Mesenchymal stem cell (in vitro differentiated cells and primary cell): Measurements from ENCODE around the gene UFC1. TPM values are rescaled to one million over a fixed set of nuclear protein-coding genes. Genes with fewer than 3 reads are reported as not detected.
A peak's percentile ranks its signal among the peaks of the same experiment; 100 is the strongest.

Experiments used
- DNase-seq: peaks from one replicate; pipeline ENCODE4 v3.0.0-alpha.2; 2013
- H2AFZ ChIP-seq: one replicate; pipeline ENCODE4 v1.6.1; 2013; ENCODE audit warnings: low read depth, mild to moderate bottlenecking, control low read depth, inconsistent platforms, low read length, moderate library complexity
- H2AK5ac ChIP-seq: 2 replicates; pipeline ENCODE4 v1.6.1; 2013; ENCODE audit warnings: low read length, moderate library complexity, mild to moderate bottlenecking, inconsistent platforms; ENCODE audit not compliant: severe bottlenecking
- H2BK120ac ChIP-seq: one replicate; pipeline ENCODE4 v1.6.1; 2013; ENCODE audit warnings: low read depth, mild to moderate bottlenecking, inconsistent platforms, low read length, moderate library complexity
- H2BK12ac ChIP-seq, 2 experiments: one replicate each; pipeline ENCODE4 v1.6.1; 2013; ENCODE audit warnings: inconsistent platforms in 2 of 2, low read length in 2 of 2, mild to moderate bottlenecking in 2 of 2, moderate library complexity in 2 of 2, control low read depth in 1 of 2
- H2BK15ac ChIP-seq: one replicate; pipeline ENCODE4 v1.6.1; 2013; ENCODE audit warnings: mild to moderate bottlenecking, low read depth, inconsistent platforms; ENCODE audit not compliant: poor library complexity, severe bottlenecking
- H2BK5ac ChIP-seq: 2 replicates; pipeline ENCODE4 v1.6.1; 2013; ENCODE audit warnings: low read depth, mild to moderate bottlenecking, low read length, control low read depth, inconsistent platforms; ENCODE audit not compliant: poor library complexity, severe bottlenecking
- H3K14ac ChIP-seq, 2 experiments: one replicate each; pipeline ENCODE4 v1.6.1; 2013; ENCODE audit warnings: inconsistent platforms in 2 of 2, low read length in 2 of 2, control low read depth in 1 of 2, mild to moderate bottlenecking in 1 of 2, moderate library complexity in 1 of 2
- H3K18ac ChIP-seq, 2 experiments: one replicate each; pipeline ENCODE4 v1.6.1; 2013; ENCODE audit warnings: inconsistent platforms in 2 of 2, low read length in 2 of 2, control low read depth in 1 of 2, low read depth in 1 of 2, mild to moderate bottlenecking in 1 of 2
- H3K23ac ChIP-seq, 2 experiments: one replicate each; pipeline ENCODE4 v1.6.1; 2013; ENCODE audit warnings: inconsistent platforms in 2 of 2, low read length in 2 of 2, mild to moderate bottlenecking in 2 of 2, moderate library complexity in 2 of 2, control low read depth in 1 of 2
- H3K27ac ChIP-seq: 2 replicates; pipeline ENCODE4 v1.5.1; 2013; ENCODE audit warnings: mild to moderate bottlenecking, moderate library complexity, low read length, control low read depth, inconsistent platforms; ENCODE audit not compliant: poor library complexity, severe bottlenecking
- H3K27me3 ChIP-seq, 2 experiments: 2 replicates each; pipeline versions ENCODE4 v1.6.1 to v1.7.0; 2013; ENCODE audit warnings: low read length in 2 of 2, mild to moderate bottlenecking in 2 of 2, moderate library complexity in 2 of 2, control low read depth in 1 of 2, inconsistent platforms in 1 of 2; ENCODE audit not compliant: control insufficient read depth in 1 of 2, insufficient read depth in 1 of 2
- H3K36me3 ChIP-seq, 2 experiments: 2 replicates each; pipeline versions ENCODE4 v1.6.1 to v1.7.0; 2013; ENCODE audit warnings: low read length in 2 of 2, control low read depth in 1 of 2, inconsistent platforms in 1 of 2, low read depth in 1 of 2, mild to moderate bottlenecking in 1 of 2; ENCODE audit not compliant: insufficient read depth in 2 of 2, control insufficient read depth in 1 of 2
- H3K4ac ChIP-seq, 2 experiments: one replicate each; pipeline ENCODE4 v1.6.1; 2013; ENCODE audit warnings: inconsistent platforms in 2 of 2, low read length in 2 of 2, mild to moderate bottlenecking in 2 of 2, moderate library complexity in 2 of 2, control low read depth in 1 of 2, low read depth in 1 of 2
- H3K4me1 ChIP-seq: 2 replicates; pipeline ENCODE4 v1.6.1; 2013; ENCODE audit warnings: low read depth, low read length, control low read depth; ENCODE audit not compliant: control insufficient read depth, insufficient read depth
- H3K4me2 ChIP-seq: 2 replicates; pipeline ENCODE4 v1.6.1; 2013; ENCODE audit warnings: low read length, mild to moderate bottlenecking, inconsistent platforms; ENCODE audit not compliant: poor library complexity, severe bottlenecking
- H3K4me3 ChIP-seq, 2 experiments: 2 replicates each; pipeline versions ENCODE4 v1.5.1 to v1.7.0; 2013; ENCODE audit warnings: low read length in 2 of 2, mild to moderate bottlenecking in 2 of 2, control low read depth in 1 of 2, low read depth in 1 of 2; ENCODE audit not compliant: insufficient read depth in 1 of 2
- H3K79me1 ChIP-seq: replicated peaks from 2 replicates; pipeline ENCODE4 v1.6.1; 2013; ENCODE audit warnings: mild to moderate bottlenecking, control low read depth, low read length, inconsistent platforms; ENCODE audit not compliant: poor library complexity, severe bottlenecking
- H3K9ac ChIP-seq: 2 replicates; pipeline ENCODE4 v1.7.0; 2013; ENCODE audit warnings: mild to moderate bottlenecking, low read length, moderate library complexity
- H3K9me3 ChIP-seq: 2 replicates; pipeline ENCODE4 v1.7.0; 2013; ENCODE audit warnings: mild to moderate bottlenecking, low read length; ENCODE audit not compliant: control insufficient read depth
- H4K8ac ChIP-seq: one replicate; pipeline ENCODE4 v1.6.1; 2013; ENCODE audit warnings: inconsistent platforms, mild to moderate bottlenecking, low read length, moderate library complexity
- H4K91ac ChIP-seq: one replicate; pipeline ENCODE4 v1.6.1; 2013; ENCODE audit warnings: mild to moderate bottlenecking, low read length, inconsistent platforms
- WGBS: methylation state at CpG from one replicate; pipeline ENCODE4 v1.1.7; 2013; ENCODE audit warnings: mixed read lengths; 5-methylcytosine and 5-hydroxymethylcytosine counted together
- small RNA-seq: library from polyadenylated mRNA; stranded (forward); fragments of <200 nt; extraction: miRNeasy Mini kit (QIAGEN cat#:217004); gene quantifications from one replicate; pipeline ENCODE3, GENCODE V24; 2013; ENCODE audit warnings: low read depth

The UFC1 gene

DNA sequence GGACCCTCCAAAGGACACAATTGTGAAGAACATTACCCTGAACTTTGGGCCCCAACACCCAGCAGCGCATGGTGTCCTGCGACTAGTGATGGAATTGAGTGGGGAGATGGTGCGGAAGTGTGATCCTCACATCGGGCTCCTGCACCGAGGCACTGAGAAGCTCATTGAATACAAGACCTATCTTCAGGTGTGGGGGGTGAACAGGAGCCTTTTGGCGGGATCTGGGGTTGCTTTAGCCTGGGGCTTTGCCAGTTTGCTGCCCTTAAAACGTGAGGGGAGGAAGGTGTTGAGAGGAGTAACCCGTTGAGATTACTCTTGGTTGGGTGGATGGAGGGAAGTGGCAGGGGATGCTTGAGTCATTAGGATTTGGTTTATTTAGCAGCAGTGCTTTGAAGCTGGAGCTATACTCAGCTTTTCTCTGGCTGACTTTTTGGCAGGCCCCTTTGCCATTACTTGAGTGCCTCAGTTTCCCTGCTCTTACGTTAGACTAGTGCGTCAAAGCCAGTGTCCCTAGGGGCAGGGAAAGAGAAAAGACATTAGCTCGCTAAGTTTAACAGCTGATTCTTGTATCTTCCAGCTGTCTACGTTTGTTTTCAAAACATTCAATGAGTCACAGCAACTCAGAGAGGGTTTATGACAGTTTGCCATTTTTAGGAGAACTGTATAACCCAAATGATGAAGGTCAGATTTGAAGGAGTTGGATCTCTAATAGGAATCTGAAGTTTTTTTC is 52.8 kb downstream of the UFC1 start:
- Histone ChIP-seq H2BK120ac (no peak overlapping the region), H3K23ac (no peak overlapping the region), H3K27me3 (no peaks in the 10 kb centered on the region), H3K18ac (no peak overlapping the region), H2BK12ac (no peak overlapping the region), H3K27ac (no peak overlapping the region), H2BK5ac (no peak overlapping the region), H4K8ac (no peak overlapping the region), H3K36me3 (peaks cover 34 to 61% of the 10 kb centered on the region in 2 experiments), H2AFZ (no peak overlapping the region), H3K9me3 (no peaks in the 10 kb centered on the region), H3K9ac (peak overlapping the region; percentile 42), H3K4me1 (peaks cover 9% of the 10 kb centered on the region), H3K79me1 (peaks cover 26% of the 10 kb centered on the region), H3K14ac (no peak overlapping the region), H3K4me2 (no peak overlapping the region), H4K91ac (no peak overlapping the region), H2AK5ac (no peak overlapping the region), H3K4ac (no peak overlapping the region), H3K4me3 (no peak overlapping the region), H2BK15ac (no peak overlapping the region)
- 77% methylated on average over 12 of the region's 12 CpGs for WGBS
- DNase-seq: peak; percentile 84

DNA sequence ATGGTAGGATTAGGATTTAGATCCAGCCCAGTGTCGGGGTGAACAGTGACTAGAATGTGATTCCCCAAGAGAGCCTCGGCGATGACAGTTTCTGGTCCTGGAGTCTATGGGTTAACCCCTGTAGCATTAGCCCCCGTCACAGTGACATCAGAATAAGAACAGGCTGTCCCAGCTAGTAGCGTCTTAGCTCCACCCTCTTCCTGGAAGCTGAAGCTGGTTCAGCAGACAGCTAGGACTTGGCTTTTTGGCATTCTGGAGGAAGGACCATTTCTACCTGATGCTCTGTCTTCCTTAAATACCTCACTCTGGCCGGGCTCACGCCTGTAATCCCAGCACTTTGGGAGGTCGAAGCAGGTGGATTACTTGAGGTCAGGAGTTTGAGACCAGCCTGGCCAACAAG is 53.4 kb downstream of the UFC1 start:
- no peak overlapping the region for H2BK120ac ChIP-seq
- no peak overlapping the region for H3K23ac ChIP-seq
- H3K4me1 ChIP-seq: peaks cover 7% of the 10 kb centered on the region
- H3K14ac ChIP-seq: no peak overlapping the region
- no peak overlapping the region for H2AFZ ChIP-seq
- H3K27ac ChIP-seq: no peak overlapping the region
- H3K36me3 ChIP-seq: peaks cover 39 to 67% of the 10 kb centered on the region in 2 experiments
- no peak overlapping the region for H2BK12ac ChIP-seq
- no peak overlapping the region for H2BK15ac ChIP-seq
- 71% methylated on average over 8 of the region's 8 CpGs for WGBS
- H2BK5ac ChIP-seq: no peak overlapping the region
- peak overlapping the region; percentile 42 for H3K9ac ChIP-seq
- H3K18ac ChIP-seq: no peak overlapping the region
- DNase-seq: peak; percentile 93
- no peaks in the 10 kb centered on the region for H3K27me3 ChIP-seq
- H3K4me2 ChIP-seq: no peak overlapping the region
- no peak overlapping the region for H4K91ac ChIP-seq
- H4K8ac ChIP-seq: no peak overlapping the region
- H2AK5ac ChIP-seq: no peak overlapping the region
- H3K79me1 ChIP-seq: peaks cover 27% of the 10 kb centered on the region
- H3K4me3 ChIP-seq: no peak overlapping the region
- H3K4ac ChIP-seq: no peak overlapping the region
- no peaks in the 10 kb centered on the region for H3K9me3 ChIP-seq

Small RNA genes lying within 50 kb of the gene (small RNA-seq; reads per million reads assigned to genes)
- gene RF01225: not detected
